SU-DHL-6 (cell line): Measurements from ENCODE around the gene SFTPA2.

Experiments used
- H2AFZ ChIP-seq: fragments of 200-600 bp; sonication (generic); 2 replicates; pipeline ENCODE4 v1.6.1; 2014; ENCODE audit warnings: low read depth, mild to moderate bottlenecking, moderate library complexity, mixed read lengths, antibody characterized with exemption, low read length; ENCODE audit not compliant: severe bottlenecking
- H3F3A ChIP-seq: fragments of 200-600 bp; shearing (Covaris generic); 2 replicates; pipeline ENCODE4 v1.6.0; 2016; ENCODE audit warnings: antibody characterized with exemption, mild to moderate bottlenecking; ENCODE audit not compliant: insufficient read depth
- H3K27ac ChIP-seq: fragments of 200-600 bp; sonication (generic); 2 replicates; pipeline ENCODE4 v1.5.1; 2016; ENCODE audit warnings: low read depth, mild to moderate bottlenecking, low read length, moderate library complexity, mixed read lengths
- H3K27me3 ChIP-seq: fragments of 200-600 bp; sonication (generic), shearing (Covaris generic); 2 replicates; pipeline ENCODE4 v1.6.0; 2014; ENCODE audit warnings: mild to moderate bottlenecking, low read length
- H3K36me3 ChIP-seq: fragments of 200-600 bp; sonication (generic); 2 replicates; pipeline ENCODE4 v1.6.1; 2014; ENCODE audit warnings: mild to moderate bottlenecking, low read length, mixed read lengths
- H3K4me2 ChIP-seq: fragments of 300-600, 200-600 bp; shearing (Covaris generic), sonication (generic); 2 replicates; pipeline ENCODE4 v1.6.0; 2014; ENCODE audit warnings: low read length, low read depth, mild to moderate bottlenecking; ENCODE audit not compliant: poor library complexity, severe bottlenecking
- H3K4me3 ChIP-seq: fragments of 200-600 bp; sonication (generic); 2 replicates; pipeline ENCODE4 v1.5.1; 2014; ENCODE audit warnings: antibody characterized with exemption, low read length, mild to moderate bottlenecking, mixed read lengths; ENCODE audit not compliant: insufficient read depth, poor library complexity, severe bottlenecking
- H3K79me2 ChIP-seq: fragments of 200-600 bp; sonication (generic); 2 replicates; pipeline ENCODE4 v1.6.1; 2014; ENCODE audit warnings: mild to moderate bottlenecking, low read length, moderate library complexity; ENCODE audit not compliant: insufficient read depth
- H3K9ac ChIP-seq: fragments of 200-600 bp; sonication (generic); 2 replicates; pipeline ENCODE4 v1.7.0; 2014; ENCODE audit warnings: mild to moderate bottlenecking, low read length
- H3K9me2 ChIP-seq: fragments of 200-600 bp; sonication (generic); replicated peaks from 2 replicates; pipeline ENCODE4 v1.6.1; 2014; ENCODE audit warnings: low read length; ENCODE audit not compliant: insufficient read depth
- H3K9me3 ChIP-seq: fragments of 200-600 bp; sonication (generic); 2 replicates; pipeline ENCODE4 v1.6.1; 2014; ENCODE audit warnings: low read length, mixed read lengths; ENCODE audit not compliant: insufficient read depth
- H4K20me1 ChIP-seq: fragments of 200-600 bp; sonication (generic); 2 replicates; pipeline ENCODE4 v1.6.1; 2014; ENCODE audit warnings: low read depth, mild to moderate bottlenecking, antibody characterized with exemption, low read length, moderate library complexity, mixed read lengths
- EZH2phosphoT487 ChIP-seq: fragments of 200-600 bp; sonication (generic), shearing (Covaris generic); conservative IDR thresholded peaks from 2 replicates; pipeline ENCODE4 v1.6.1; 2018; ENCODE audit warnings: mild to moderate bottlenecking, antibody characterized with exemption, low read length, moderate library complexity, mixed read lengths
- TF ChIP-seq, protein P1 (sequence below): fragments of 200-600 bp; sonication (generic); IDR thresholded peaks from one replicate; pipeline ENCODE4 v1.5.1; 2017; ENCODE audit warnings: antibody characterized with exemption, mild to moderate bottlenecking, low read length, moderate library complexity; ENCODE audit not compliant: insufficient read depth, poor library complexity, severe bottlenecking

SFTPA2 gene

DNA sequence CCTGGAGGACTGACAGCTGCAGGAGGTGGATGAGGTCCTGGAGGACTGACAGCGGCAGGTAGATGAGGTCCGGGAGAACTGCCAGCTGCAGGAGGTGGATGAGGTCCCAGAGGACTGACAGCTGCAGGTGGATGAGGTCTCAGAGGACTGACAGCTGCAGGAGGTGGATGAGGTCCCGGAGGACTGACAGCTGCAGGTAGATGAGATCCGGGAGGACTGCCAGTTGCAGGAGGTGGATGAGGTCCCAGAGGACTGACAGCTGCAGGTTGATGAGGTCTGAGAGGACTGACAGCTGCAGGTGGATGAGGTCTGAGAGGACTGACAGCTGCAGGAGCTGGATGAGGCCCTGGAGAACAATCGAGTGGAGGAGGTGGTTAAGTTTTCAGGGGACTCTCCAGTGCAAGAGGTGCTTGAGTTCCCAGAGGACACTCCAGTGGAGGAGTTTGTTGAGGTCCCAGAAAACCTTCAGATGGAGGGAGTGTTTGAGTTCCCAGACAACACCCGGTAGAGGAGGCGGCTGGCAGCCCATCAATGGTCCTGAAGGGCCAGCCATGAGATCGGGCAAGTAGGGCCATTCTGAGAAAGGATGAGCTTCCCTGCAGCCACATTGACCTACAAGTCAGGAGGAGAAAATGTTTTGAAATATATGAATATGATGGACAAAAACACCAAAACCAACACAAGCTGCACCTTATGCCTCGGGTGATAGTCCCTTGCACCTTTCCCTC, 52.6 kb downstream of the SFTPA2 start:
- Histone ChIP-seq H3K79me2 (no peaks in the 10 kb centered on the region), H3K9ac (no peak overlapping the region), H3F3A (no peaks in the 10 kb centered on the region), H3K4me3 (no peak overlapping the region), H3K9me2 (no peaks in the 10 kb centered on the region), H3K27me3 (no peaks in the 10 kb centered on the region), H3K27ac (no peak overlapping the region), H3K9me3 (no peaks in the 10 kb centered on the region), H2AFZ (no peak overlapping the region), H3K4me2 (no peak overlapping the region), H3K36me3 (no peaks in the 10 kb centered on the region), H4K20me1 (no peaks in the 10 kb centered on the region)
- TF ChIP-seq, protein P1, sequence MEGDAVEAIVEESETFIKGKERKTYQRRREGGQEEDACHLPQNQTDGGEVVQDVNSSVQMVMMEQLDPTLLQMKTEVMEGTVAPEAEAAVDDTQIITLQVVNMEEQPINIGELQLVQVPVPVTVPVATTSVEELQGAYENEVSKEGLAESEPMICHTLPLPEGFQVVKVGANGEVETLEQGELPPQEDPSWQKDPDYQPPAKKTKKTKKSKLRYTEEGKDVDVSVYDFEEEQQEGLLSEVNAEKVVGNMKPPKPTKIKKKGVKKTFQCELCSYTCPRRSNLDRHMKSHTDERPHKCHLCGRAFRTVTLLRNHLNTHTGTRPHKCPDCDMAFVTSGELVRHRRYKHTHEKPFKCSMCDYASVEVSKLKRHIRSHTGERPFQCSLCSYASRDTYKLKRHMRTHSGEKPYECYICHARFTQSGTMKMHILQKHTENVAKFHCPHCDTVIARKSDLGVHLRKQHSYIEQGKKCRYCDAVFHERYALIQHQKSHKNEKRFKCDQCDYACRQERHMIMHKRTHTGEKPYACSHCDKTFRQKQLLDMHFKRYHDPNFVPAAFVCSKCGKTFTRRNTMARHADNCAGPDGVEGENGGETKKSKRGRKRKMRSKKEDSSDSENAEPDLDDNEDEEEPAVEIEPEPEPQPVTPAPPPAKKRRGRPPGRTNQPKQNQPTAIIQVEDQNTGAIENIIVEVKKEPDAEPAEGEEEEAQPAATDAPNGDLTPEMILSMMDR = no peak
- TF ChIP-seq EZH2phosphoT487 = no peak
